KMS-11 (cell line): Measurements from ENCODE around the gene FRMD1.

Experiments
- H2AFZ ChIP-seq: fragments of 200-600 bp; sonication (generic); 2 replicates; pipeline ENCODE4 v1.6.1; 2016; ENCODE audit warnings: antibody characterized with exemption, mixed run types, low read depth
- H3K27ac ChIP-seq: fragments of 200-600 bp; sonication (generic); 2 replicates; pipeline ENCODE4 v1.6.1; 2016; ENCODE audit warnings: mild to moderate bottlenecking, mixed run types
- H3K27me3 ChIP-seq: fragments of 200-600 bp; sonication (generic); 2 replicates; pipeline ENCODE4 v1.6.1; 2017; ENCODE audit warnings: mild to moderate bottlenecking, low read depth, mixed run types, moderate library complexity; ENCODE audit not compliant: insufficient read depth
- H3K36me3 ChIP-seq: fragments of 200-600 bp; sonication (generic); 2 replicates; pipeline ENCODE4 v1.6.1; 2017; ENCODE audit warnings: mild to moderate bottlenecking, mixed run types; ENCODE audit not compliant: insufficient read depth
- H3K4me1 ChIP-seq: fragments of 200-600 bp; sonication (generic); 2 replicates; pipeline ENCODE4 v1.6.1; 2016; ENCODE audit warnings: mild to moderate bottlenecking, low read depth, mixed run types; ENCODE audit not compliant: poor library complexity, severe bottlenecking
- H3K4me2 ChIP-seq: fragments of 200-600 bp; sonication (generic); 2 replicates; pipeline ENCODE4 v1.7.0; 2016; ENCODE audit warnings: mild to moderate bottlenecking, mixed run types
- H3K4me3 ChIP-seq: fragments of 200-600 bp; sonication (generic); IDR thresholded peaks from 2 replicates; pipeline ENCODE4 v1.6.1; 2017; ENCODE audit warnings: low read depth, low read length, mixed read lengths; ENCODE audit not compliant: insufficient read depth
- H3K79me2 ChIP-seq: fragments of 200-600 bp; sonication (generic); 2 replicates; pipeline ENCODE4 v1.6.1; 2016; ENCODE audit warnings: low read depth, mixed run types; ENCODE audit not compliant: insufficient read depth
- H3K9ac ChIP-seq: fragments of 200-600 bp; sonication (generic); 2 replicates; pipeline ENCODE4 v1.6.1; 2016; ENCODE audit warnings: mild to moderate bottlenecking, mixed run types
- H4K20me1 ChIP-seq: fragments of 200-600 bp; sonication (generic); 2 replicates; pipeline ENCODE4 v1.6.1; 2016; ENCODE audit warnings: mild to moderate bottlenecking, mixed run types; ENCODE audit not compliant: insufficient read depth
- TF ChIP-seq, protein P1 (sequence below): fragments of 200-600 bp; sonication (generic); conservative IDR thresholded peaks from 2 replicates; pipeline ENCODE4 v1.6.1; 2017; ENCODE audit warnings: low read depth, mild to moderate bottlenecking, antibody characterized with exemption, low read length, moderate library complexity, mixed read lengths

Gene FRMD1

DNA sequence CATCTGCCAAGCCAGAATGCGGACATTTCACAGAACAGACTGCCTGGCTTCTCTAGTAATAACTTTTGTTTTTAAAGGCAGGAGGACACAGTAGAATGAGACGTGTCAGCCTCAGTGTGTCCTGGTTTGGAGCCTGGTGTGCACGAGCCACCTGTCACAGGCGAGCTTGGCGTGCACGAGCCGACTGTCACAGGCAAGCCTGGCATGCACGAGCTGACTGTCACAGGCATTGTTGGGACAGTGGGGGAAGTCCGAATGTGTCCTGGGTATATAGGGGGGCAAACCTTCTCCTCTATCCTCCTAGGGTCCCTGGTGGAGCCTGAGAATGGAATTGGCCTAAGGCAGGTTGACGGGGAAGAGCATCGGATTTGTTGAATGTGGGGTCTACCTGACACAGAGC lies 74.1 kb downstream of the FRMD1 start:
- peaks cover 9% of the 10 kb centered on the region for H3K4me1 ChIP-seq
- no peak overlapping the region for H3K9ac ChIP-seq
- H3K27ac ChIP-seq: no peak overlapping the region
- H3K36me3 ChIP-seq: no peaks in the 10 kb centered on the region
- no peaks in the 10 kb centered on the region for H4K20me1 ChIP-seq
- no peaks in the 10 kb centered on the region for H3K27me3 ChIP-seq
- H3K79me2 ChIP-seq: no peaks in the 10 kb centered on the region
- H2AFZ ChIP-seq: no peak overlapping the region
- TF ChIP-seq, protein P1, sequence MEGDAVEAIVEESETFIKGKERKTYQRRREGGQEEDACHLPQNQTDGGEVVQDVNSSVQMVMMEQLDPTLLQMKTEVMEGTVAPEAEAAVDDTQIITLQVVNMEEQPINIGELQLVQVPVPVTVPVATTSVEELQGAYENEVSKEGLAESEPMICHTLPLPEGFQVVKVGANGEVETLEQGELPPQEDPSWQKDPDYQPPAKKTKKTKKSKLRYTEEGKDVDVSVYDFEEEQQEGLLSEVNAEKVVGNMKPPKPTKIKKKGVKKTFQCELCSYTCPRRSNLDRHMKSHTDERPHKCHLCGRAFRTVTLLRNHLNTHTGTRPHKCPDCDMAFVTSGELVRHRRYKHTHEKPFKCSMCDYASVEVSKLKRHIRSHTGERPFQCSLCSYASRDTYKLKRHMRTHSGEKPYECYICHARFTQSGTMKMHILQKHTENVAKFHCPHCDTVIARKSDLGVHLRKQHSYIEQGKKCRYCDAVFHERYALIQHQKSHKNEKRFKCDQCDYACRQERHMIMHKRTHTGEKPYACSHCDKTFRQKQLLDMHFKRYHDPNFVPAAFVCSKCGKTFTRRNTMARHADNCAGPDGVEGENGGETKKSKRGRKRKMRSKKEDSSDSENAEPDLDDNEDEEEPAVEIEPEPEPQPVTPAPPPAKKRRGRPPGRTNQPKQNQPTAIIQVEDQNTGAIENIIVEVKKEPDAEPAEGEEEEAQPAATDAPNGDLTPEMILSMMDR: no peak
- no peak overlapping the region for H3K4me3 ChIP-seq
- no peak overlapping the region for H3K4me2 ChIP-seq

DNA sequence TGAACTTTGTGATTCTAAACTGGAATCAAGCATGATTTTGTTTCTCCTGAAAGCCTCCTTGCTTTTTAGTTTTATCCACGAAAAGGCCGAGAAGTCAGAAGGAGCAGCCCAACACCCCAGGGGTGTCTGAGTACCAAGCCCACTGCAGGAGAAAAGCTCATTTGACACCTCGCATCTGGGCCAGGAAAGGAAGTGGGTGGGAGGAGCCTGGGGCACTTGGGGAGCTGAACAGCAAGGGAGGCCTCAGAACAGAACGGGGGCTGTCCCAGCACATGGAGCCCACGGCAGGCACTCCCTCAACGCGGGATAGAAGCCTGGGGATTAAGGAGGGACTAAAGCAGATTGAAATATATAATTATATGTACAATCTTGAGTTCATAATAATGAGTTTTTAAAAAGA lies 75.0 kb downstream of the FRMD1 start:
- Histone ChIP-seq H3K79me2 (no peaks in the 10 kb centered on the region), H4K20me1 (no peaks in the 10 kb centered on the region), H3K27me3 (no peaks in the 10 kb centered on the region), H2AFZ (no peak overlapping the region), H3K4me1 (peaks cover 9% of the 10 kb centered on the region), H3K4me3 (no peak overlapping the region), H3K9ac (no peak overlapping the region), H3K27ac (no peak overlapping the region), H3K4me2 (no peak overlapping the region), H3K36me3 (no peaks in the 10 kb centered on the region)
- TF ChIP-seq, protein P1: no peak
